PC-9 (cell line): ENCODE measurements around the gene ACP4.
"Not testable (repeated sequence)": the region's sequence is repeated elsewhere in the genome, so short reads cannot be mapped to it uniquely, and the experiment has no call there.

ENCODE experiments used
- CTCF ChIP-seq: fragments of 200-600 bp; sonication (generic); conservative IDR thresholded peaks from 2 replicates; pipeline ENCODE4 v1.6.1; 2017; ENCODE audit warnings: mixed run types, antibody characterized with exemption, mild to moderate bottlenecking, moderate library complexity
- EZH2 ChIP-seq: fragments of 200-600 bp; sonication (generic); IDR thresholded peaks from 2 replicates; pipeline ENCODE4 v1.8.0; 2017; ENCODE audit warnings: antibody characterized with exemption, low read depth

- TF ChIP-seq EZH2, CTCF: not testable (repeated sequence)
These were observed 26.7 kb upstream of the ACP4 start for GRCh38 chr19:50763521-50763920.
